Activated T-cell treated with anti-CD3 and anti-CD28 coated beads for 48 hours (primary cell): ENCODE results near the gene FKBP15.
"Not testable (repeated sequence)": the region's sequence is repeated elsewhere in the genome, so short reads cannot be mapped to it uniquely, and the experiment has no call there.

Source experiments
- DNase-seq: peaks from one replicate; pipeline ENCODE4 v3.0.0-alpha.2; 2020; ENCODE audit warnings: low read depth

The FKBP15 gene

DNA sequence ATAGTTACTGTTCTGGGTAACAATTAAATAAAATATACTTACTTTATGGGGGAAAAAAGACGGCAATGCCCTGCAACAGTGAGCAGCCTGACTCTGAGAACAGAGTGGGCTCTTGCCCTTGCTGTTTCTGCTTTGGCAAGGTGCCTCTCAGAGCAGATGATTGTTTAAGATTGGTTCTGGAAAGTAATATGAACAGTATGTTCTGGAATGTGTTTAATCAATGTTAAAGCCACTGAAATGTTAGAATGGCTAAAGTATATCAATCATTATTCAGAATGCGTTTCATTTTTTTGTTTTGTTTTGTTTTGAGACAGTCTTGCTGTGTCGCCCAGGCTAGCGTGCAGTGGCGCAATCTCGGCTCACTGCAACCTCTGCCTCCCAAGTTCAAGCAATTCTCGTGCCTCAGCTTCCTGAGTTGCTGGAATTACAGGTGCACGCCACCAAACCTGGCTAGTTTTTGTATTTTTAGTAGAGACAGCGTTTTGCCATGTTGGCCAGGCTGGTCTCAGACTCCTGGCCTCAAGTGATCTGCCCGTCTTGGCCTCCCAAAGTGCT, 14.7 kb upstream of the FKBP15 start:
- DNase-seq = not testable (repeated sequence)

DNA sequence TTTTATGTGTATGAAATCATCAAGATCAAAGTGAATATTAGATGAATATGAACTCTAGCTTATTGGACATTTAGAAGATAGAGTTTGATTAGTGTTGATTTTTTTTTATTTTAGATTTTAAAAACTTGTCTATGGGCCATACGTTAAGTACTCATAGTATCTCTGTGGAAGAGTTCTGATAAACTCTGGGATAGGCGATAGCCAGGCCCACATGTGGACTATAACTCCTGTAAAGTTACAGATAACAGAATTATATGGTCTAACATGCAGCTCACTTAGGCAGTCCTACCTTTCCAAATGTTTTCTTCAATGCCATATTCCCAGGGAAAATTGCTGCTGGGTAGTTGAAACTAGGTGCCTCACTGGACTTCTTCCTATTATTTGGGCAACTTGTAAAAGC, 10.6 kb upstream of the FKBP15 start:
- DNase-seq = no peak

DNA sequence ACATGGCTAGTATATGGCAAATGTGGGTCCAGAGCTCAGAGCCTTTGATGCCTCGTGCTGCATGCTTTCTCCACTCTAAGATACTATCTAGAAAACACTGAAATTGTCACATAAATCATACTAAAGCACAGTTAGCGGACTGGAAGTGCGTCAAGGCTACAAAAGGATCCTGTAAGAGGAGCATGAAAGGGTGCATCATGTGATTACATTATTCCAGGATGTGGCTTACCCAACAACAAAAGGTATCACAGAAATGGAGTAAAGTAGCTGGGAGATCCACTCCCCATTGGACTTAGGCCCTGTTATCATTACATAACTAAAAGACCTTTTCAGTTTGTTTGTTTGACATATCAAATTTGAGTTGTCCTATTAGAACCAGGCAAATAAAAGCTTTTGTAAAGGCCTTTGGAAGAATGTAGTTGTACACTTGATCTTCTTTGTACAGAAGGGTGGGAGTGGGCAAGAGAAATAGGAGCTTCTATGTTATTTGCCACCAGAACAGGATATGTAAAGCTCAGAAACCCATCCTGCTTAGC, 7.1 kb upstream of the FKBP15 start:
- DNase-seq = no peak

DNA sequence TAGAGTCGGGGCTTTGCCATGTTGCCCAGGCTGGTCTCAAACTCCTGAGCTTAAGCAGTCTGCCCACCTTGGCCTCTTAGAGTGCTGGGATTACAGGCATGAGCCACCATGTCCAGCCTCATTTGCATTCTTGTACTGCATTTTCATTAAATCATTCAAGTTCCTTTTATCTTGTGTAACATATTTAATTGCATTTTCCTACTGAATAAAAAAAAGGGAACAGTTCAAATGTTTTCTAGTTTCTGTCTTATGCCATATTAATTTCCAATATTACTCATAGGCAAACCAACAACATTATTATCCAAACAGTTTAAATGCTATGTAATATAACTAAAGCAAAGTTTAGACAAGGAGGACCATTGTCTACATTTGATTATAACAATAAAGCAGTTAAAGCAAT, 6.4 kb upstream of the FKBP15 start:
- DNase-seq = no peak

DNA sequence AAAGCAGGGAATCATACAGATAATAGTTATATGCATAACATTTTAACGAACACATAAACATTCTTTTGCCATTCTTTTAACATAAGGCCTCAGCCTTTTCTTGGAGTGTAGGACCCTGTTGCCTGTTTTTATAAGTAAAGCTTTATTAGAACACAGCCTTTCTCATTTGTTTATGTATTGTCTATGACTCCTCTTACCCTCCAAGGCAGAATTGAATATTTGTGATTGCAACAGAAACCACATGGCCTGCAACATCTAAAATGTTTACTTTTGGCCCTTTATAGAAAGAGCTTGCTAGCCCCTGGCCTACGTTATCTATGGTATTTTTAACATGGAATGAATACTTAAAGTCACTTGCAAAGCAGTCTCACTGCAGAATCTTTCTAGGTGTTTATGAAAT, 2.9 kb upstream of the FKBP15 start:
- no peak for DNase-seq

DNA sequence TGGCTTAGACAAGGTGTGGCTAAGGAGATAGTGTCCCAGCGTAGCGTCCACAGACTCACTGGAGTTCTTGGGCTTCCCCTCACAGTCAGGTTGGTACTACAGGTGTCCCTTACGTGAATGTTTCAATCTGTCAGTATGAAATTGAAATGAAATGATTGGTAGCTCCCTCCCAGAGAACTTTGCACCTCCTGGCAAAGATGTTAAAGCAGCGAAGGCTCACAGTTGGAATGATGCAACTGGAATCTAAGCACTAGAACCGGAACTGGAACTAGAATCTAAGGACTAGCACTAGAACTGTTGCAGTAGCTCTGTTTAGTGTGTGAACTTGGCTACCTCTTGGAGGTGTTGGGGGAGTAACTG, 1.4 kb upstream of the FKBP15 start:
- DNase-seq = no peak

DNA sequence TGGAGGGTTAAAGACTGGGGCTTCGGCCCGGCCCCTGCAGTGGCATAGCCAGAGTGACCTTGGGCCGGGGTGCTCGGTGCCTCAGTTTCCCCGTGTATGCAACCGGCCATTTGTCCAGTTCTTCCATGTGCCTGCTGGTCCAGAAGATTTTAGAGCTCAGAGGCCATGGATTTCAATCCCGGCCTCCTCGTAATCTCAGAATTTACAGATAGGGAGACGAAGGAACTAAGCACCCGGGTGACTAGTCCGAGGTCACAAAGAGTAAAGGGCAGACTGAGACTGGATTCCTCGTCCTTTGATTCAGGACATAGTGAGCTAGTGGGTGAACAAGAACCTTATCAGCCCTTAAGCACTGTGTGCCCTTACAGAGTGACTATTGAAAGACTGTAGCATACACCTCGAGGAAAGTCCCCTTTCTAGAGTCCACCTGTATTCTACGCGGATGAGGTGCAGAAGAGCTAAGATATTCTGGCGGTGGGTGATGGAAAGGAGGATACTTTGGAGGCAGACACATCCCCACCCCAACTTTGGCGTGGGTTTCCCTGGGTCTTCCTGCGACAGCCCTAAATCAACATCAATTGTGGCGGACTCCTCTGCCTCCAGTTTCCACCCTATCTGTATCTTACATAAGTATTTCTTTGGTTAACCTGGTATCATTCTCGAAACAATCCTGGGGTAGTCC, 864 bp upstream of the FKBP15 start:
- no peak for DNase-seq

DNA sequence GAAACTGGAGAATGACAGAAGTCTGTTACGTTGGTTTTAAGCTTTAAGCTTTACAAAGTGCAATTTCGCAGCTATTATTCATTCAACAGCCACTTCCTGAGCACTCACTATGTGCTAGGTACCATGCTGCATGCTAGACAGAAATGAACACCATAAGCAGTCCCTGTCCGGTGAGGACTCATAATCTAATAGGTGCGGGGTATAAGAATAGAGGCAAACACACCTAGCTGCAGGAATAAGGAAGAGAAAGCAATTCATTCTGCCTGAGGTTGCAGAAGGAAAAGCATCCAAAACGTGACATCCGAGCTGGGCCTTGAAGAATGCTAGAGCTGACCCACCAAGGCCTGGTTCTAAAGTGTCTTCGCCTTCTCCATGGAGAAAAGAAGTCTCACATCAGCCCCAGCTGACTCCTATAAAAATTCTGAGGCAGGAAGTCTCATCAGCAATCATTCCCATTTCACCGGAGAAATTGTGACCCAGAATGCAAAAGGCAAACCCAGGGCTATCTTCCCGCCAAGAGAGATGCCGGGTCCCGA, 542 bp downstream of the FKBP15 start:
- DNase-seq = no peak

DNA sequence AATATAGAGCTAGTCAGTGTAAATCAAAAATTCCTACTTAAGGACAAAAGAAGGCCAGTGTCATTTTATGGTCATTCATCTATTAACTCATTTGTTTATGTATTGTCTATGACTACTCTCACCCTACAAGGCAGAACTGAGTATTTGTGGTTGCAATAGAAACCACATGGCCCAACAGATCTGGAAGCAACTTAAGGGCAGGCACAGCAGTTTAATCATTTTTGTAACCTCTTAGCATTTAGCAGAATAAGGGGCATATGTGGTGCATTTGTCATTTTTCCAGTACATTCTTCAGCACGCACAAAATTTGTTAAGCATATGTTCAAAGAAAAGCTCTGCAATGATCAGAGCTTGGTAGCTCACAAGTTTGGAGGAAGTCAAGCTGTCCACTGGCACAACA, 1.1 kb downstream of the FKBP15 start:
- no peak for DNase-seq

DNA sequence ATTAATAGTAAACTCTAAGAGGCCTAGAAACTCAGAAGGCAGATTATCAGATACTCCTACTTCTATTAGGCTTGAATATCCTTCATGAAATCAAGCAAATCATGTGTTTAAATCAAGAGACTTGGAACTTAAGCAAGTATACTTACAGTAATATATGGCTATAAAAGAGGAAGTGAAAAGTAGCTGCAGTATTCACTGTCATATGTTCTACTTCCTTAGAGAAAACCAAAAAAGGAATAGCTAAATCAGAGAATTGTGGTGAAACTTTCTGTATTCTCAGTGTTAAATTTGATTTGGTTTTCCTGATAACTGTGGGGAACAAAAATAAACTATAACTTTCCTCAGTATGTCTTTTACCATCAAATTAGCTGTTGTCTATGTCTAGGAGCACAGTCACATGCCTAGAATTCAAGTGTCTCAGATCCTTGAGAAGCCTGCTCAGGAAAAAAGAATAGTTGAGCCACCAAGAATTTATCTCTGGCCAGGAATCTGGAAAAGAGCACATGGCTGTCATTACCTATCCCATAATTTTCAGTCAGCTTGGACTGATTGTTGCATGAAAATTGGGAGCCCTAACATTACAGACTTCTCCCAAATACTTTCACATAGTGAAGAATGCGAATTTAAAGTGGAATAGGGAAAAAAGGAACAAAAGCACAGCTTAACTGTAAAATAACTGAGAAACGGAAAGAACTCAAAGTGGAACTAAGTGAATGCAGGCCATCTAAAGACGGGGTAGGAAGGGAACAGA, 1.7 kb downstream of the FKBP15 start:
- no peak for DNase-seq

DNA sequence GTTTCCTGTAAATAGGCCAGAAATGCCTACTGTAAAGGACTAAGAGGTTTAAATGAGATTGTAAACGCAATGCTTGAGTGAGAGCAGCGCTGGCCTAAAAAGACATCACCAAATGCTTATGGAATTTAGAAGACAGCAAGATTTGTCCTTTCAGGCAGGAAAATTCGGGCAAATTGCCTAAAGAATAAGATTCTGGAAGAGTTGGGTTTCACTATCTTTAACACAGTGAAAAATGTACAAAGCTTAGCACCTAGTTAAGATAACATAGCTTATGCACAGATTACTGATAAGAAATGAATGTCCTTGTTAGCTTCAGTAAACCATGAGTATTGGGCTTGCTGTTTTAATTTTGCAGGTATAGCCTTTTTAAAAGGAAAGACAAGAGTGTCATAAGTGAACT, 4.7 kb downstream of the FKBP15 start:
- no peak for DNase-seq

DNA sequence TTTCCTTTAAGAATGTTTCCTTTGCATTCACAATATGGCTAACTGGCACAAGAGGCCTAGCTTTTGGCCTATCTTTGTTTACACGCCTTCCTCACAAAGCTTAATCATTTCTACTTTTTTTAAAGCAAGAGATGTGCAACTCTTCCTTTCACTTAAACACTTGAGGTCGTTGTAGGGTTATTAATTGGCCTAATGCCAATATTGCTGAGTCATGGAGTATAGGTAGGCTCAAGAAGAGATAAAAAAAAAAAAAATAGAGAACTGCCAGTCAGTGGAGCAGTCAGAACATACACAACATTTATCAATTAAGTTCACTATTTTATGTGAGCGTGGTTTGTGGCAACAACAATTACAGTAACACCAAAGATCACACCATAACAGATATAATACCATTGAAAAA, 5.9 kb downstream of the FKBP15 start:
- no peak for DNase-seq

DNA sequence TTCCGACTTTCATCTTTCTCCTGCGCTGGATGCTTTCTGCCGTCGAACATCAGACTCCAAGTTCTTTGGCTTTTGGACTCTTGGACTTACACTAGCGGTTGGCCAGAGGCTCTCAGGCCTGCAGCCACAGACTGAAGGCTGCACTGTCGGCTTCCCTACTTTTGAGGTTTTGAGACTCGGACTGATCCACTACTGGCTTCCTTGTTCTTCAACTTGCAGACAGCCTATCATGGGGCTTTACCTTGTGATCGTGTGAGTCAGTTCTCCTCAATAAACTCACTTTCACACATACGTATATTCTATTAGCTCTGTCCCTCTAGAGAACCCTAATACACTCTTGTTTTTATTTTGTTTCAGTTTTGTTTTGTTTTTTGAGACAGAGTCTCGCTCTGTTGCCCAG, 10.3 kb downstream of the FKBP15 start:
- DNase-seq = no peak

DNA sequence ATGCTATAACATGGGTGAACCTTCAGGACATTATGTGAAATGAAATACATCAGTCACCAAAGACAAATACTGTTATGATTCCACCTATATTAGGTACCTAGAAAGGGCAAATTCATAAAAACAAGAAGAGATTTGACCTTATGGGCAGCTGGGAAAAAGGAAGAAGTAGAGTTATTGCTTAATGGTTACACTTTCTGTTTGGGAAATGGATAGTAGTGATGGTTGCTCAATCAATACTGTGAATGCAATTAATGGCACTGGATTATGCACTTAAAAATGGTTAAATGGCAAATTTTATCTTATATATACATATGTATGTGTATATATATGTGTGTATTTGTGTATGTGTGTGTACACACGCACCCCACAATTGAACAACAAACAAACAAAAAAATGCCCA, 15.2 kb downstream of the FKBP15 start:
- no peak for DNase-seq

DNA sequence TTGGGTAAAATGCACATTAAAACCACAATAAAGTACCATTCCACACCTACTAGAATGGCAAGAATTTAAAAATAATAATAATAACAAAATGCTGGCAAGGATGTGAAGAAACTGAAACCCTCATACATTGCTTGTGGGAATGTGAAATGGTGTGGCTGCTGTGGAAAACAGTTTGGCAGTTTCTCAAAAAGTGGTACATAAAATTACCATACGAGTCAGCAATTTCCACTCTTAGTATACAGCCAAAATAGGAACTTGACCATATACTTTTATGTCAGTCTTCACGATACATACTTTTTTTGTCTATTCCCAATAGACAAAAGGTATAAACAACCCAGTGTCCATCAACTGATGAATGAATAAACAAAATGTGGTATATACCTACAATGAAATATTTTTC, 15.6 kb downstream of the FKBP15 start:
- DNase-seq = no peak

DNA sequence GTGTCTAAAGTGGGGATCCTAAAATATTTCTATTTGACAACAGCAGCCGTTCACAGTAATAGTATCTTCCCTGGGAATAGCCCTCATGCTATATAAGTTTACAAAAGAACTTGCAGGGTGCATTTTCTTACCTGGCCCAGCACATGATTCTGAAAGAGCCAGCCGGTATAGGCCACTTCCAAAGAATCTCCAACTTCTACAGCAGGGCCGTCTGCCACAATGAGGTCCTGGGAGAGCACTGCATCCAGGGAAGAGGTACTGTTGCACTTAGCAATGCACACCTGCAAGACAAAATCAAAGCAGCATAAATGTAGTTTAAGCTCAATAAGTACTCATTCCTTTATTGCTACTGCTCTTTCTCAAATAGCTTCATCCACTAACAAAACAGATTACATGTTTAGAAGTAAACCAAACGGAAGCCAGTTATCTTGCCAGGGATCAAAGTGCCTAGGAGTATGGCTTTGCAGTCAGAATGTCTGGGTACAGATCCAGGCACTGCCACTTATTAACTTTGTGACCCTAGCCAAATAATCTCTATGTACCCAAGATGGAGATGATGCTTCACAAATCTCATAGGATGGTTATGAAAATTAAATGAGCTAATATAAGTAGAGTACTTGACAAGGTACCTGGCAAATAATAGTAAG, 21.3 kb downstream of the FKBP15 start:
- DNase-seq = no peak

DNA sequence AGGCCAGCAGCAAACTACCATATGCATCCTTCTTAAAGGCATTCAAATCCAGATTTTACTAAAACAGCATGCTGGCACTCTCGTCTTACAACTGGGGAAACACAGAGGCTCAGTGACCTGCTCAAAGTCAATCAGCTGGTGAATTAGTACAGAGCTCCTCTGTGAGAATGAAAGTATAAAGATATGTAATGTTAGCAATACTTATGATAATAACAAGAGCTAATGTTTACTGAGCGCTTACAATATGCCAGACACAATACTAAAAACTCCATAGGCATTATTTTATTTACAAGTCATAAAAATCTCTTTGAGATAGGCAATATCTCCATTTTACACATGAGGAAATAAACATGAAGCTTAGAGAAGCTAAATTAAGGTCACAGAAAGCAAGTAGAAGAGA, 28.6 kb downstream of the FKBP15 start:
- DNase-seq = no peak

DNA sequence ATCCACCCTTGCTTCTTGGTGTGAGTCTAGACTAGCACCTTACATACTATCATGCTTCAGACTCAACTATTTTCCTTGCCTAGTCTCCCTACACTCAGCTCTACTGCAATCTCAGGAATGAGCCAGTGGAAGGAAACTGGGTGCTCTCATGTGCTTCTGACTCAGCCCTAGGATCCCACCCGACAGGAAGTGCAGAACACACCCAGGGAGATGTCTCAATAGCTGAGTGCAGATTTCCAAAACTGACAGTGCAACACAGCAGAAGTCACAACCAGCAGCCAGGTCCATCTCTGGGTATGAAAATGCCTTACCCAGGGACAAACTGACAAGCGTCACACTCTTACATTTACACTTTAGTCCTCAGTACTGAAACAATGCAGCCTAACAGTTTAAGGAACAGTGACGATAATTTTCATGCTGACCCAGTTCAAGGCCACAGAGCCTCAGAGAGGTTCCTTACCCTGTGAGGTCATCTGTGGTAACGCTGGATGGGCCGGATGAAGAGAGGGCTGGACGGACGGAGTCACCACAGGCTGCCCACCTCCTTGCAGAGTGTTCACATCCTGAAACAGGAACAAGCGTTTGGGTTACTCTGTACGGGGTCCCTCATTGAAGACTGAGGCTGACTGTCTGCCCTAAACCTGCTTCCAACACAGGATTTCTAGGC, 33.0 kb downstream of the FKBP15 start:
- no peak for DNase-seq

DNA sequence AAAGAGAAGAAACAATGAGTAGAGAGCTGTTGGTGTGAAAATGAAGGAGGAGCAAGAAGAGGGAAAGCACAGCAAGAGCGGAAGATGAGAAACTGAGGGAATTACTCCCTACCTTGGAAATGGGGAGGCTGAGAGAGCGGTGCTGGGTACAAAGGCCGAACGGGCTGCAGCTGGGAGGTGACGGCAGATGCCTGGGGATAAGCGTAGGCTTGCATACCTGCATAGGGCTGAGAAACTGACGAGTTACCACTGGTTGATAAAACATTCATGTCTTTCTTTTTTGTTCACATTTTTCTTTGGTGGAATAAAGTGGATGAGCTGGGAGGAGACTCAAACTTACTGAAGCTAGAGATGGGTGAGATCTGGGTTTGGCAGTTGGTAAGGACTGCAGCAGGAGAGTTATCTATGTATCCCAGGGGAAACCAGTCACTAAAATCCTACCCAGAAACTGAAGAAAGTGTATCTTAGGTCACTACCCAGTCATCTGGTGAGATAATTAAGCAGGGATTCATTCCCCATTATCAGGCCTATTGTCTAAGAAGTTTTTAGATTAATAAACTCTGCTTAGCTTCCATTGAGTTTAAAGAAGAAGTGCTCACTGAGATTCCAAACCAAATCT, 34.8 kb downstream of the FKBP15 start:
- no peak for DNase-seq

DNA sequence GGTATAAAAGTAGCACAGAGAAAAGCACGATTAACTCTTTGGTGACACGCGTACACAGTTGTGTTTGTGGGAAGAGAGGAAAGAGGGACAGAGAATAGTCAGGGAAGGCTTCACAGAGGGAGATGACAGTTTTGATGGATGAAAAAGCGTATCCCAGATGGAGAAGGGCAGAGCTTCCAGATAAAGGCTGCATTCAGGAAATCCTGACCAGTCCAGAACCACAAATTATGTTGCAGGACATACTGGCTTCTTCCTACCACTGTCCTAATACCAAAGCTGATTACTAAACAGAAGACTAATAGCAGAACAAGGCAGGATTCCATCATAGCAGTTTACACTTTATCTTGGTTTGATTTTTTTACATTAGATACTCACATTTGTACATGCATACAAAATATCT, 35.8 kb downstream of the FKBP15 start:
- no peak for DNase-seq

DNA sequence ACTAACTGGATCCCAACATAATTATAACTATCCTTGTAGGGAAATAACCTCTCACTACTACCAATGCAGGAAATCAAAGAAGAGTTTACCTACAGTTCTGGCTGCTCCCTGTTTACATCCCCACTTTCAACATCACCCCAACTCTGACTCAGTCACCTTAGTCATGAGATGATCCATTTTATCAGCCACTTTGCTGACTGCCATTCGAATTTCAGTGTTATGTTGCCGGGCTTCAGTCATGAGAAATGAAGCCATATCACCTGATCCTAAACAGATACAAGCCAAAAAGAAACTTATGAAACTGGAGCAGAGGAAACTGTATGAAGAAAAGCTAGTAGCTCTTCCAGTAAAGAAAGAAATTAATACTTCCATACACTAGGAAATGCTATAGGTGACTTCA, 36.5 kb downstream of the FKBP15 start:
- DNase-seq = no peak
